Prostate gland (tissue), 2 donors: ENCODE data around the gene DHH. TPM values are rescaled to one million over a fixed set of nuclear protein-coding genes. Genes with fewer than 3 reads are reported as not detected.
A peak's percentile ranks its signal among the peaks of the same experiment; 100 is the strongest.

Experiments
- DNase-seq: peaks from one replicate; pipeline ENCODE4 v3.0.0-alpha.2; 2019; ENCODE audit warnings: low spot score
- H3K27ac ChIP-seq, 2 donors: fragments of 200-600 bp; sonication (generic); 2 replicates each; pipeline ENCODE4 v1.5.1; 2017 to 2019
- H3K27me3 ChIP-seq: fragments of 200-600 bp; sonication (generic); replicated peaks from 2 replicates; pipeline ENCODE4 v1.5.1; 2019; ENCODE audit not compliant: insufficient read depth
- H3K36me3 ChIP-seq, 2 donors: fragments of 200-600 bp; sonication (generic); 1 replicate in 1 of 2; 2 replicates in 1 of 2; pipeline versions ENCODE4 v1.5.1 to v1.8.1; 2017 to 2019
- H3K4me1 ChIP-seq: fragments of 200-600 bp; sonication (generic); replicated peaks from 2 replicates; pipeline ENCODE4 v1.5.1; 2019
- H3K4me3 ChIP-seq, 2 donors: fragments of 200-600 bp; sonication (generic); 2 replicates each; pipeline ENCODE4 v1.5.1; 2017 to 2019
- H3K9me3 ChIP-seq: fragments of 200-600 bp; sonication (generic); 2 replicates; pipeline ENCODE4 v1.5.1; 2017
- CTCF ChIP-seq, 4 experiments: fragments of 200-600 bp in 2 of 4; fragments of 450-650 bp in 2 of 4; sonication (generic) in 2 of 4; IDR thresholded peaks; 1 replicate in 3 of 4; 2 replicates in 1 of 4; pipeline ENCODE4 v1.5.1; 2016 to 2019; ENCODE audit warnings: antibody characterized with exemption in 4 of 4, mild to moderate bottlenecking in 2 of 4, moderate library complexity in 2 of 4
- POLR2A ChIP-seq: fragments of 450-650 bp; IDR thresholded peaks from one replicate; pipeline ENCODE4 v1.6.1; 2016; ENCODE audit warnings: antibody characterized with exemption, mild to moderate bottlenecking
- POLR2AphosphoS5 ChIP-seq: sonication (generic); formaldehyde crosslinking; IDR thresholded peaks from one replicate; pipeline ENCODE4 v1.6.1; 2017; ENCODE audit warnings: antibody characterized with exemption
- WGBS: methylation state at CpG from one replicate; pipeline ENCODE4 v1.1.5; 2018; 5-methylcytosine and 5-hydroxymethylcytosine counted together
- intact Hi-C: fragments of 100-400 bp; cut with DNase I; formaldehyde crosslinking; loops from one replicate; pipeline ENCODE4 v1.14.2; 2022
- total RNA-seq, 2 donors: library from RNA; depleted of rRNA; stranded (reverse); fragments of >200 nt; gene quantifications; one replicate each; pipeline ENCODE4 v1.1.0, GENCODE V29; 2016

The DHH gene
- total RNA-seq, 2 donors from 2014 or later = 0.18 to 114 TPM

- Histone ChIP-seq H3K36me3 (peaks cover 6 to 23% of the 10 kb centered on the region in 2 donors), H3K27ac (no peak overlapping the region)
- no peak for TF ChIP-seq POLR2AphosphoS5
- peak in 3 of 4 experiments; percentile 49 to 62 (median 53) for TF ChIP-seq CTCF (IDR thresholded peaks at IDR 0.05)
Observed at GRCh38 chr12:49098035-49098451, 3.4 kb upstream of the DHH start.

GRCh38 chr12:49097381-49097780, 2.8 kb upstream of the DHH start:
- H3K9me3 ChIP-seq = no peaks in the 10 kb centered on the region

More at GRCh38 chr12:49098035-49098451, 3.4 kb upstream of the DHH start:
- Histone ChIP-seq H3K9me3 (no peaks in the 10 kb centered on the region), H3K27me3 (no peaks in the 10 kb centered on the region), H3K4me1 (no peaks in the 10 kb centered on the region), H3K4me3 (no peak overlapping the region)
- WGBS = 61% methylated on average over 4 of the region's 4 CpGs
- intact Hi-C loops = no loop called here
- no peak for DNase-seq

GRCh38 chr12:49094975-49095365, 369 bp upstream of the DHH start:
- Histone ChIP-seq H3K4me3 (no peak overlapping the region), H3K27ac (no peak overlapping the region), H3K4me1 (peaks cover 2% of the 10 kb centered on the region), H3K9me3 (no peaks in the 10 kb centered on the region), H3K27me3 (peaks cover 21% of the 10 kb centered on the region), H3K36me3 (no peaks in the 10 kb centered on the region)
- no peak for DNase-seq
- WGBS = 55% methylated on average over 2 of the region's 2 CpGs
- intact Hi-C loops = no loop called here
- TF ChIP-seq POLR2A (no peak), POLR2AphosphoS5 (no peak)

More at GRCh38 chr12:49097381-49097780, 2.8 kb upstream of the DHH start:
- Histone ChIP-seq H3K4me1 (no peaks in the 10 kb centered on the region), H3K36me3 (peaks cover 6 to 18% of the 10 kb centered on the region in 2 donors), H3K4me3 (no peak overlapping the region), H3K27me3 (peaks cover 6% of the 10 kb centered on the region), H3K27ac (no peak overlapping the region)
- WGBS = 93% methylated on average over 3 of the region's 3 CpGs
- intact Hi-C loops = no loop called here
- TF ChIP-seq CTCF (IDR thresholded peaks at IDR 0.05) (no peak), POLR2A (no peak), POLR2AphosphoS5 (no peak)
- DNase-seq = no peak

GRCh38 chr12:49093792-49094159, 825 bp downstream of the DHH start:
- TF ChIP-seq POLR2A (no peak), CTCF (IDR thresholded peaks at IDR 0.05) (no peak), POLR2AphosphoS5 (no peak)
- Histone ChIP-seq H3K27me3 (peaks cover 27% of the 10 kb centered on the region), H3K9me3 (no peaks in the 10 kb centered on the region), H3K27ac (no peak overlapping the region), H3K36me3 (no peaks in the 10 kb centered on the region), H3K4me1 (peaks cover 5% of the 10 kb centered on the region), H3K4me3 (no peak overlapping the region)
- 11% methylated on average over 9 of the region's 9 CpGs for WGBS
- intact Hi-C loops = no loop called here
- no peak for DNase-seq

- peaks cover 27% of the 10 kb centered on the region for H3K27me3 ChIP-seq
Observed at GRCh38 chr12:49092816-49093406, 1.7 kb downstream of the DHH start.

More at GRCh38 chr12:49092816-49093406, 1.7 kb downstream of the DHH start:
- Histone ChIP-seq H3K9me3 (no peaks in the 10 kb centered on the region), H3K36me3 (no peaks in the 10 kb centered on the region), H3K4me3 (no peak overlapping the region), H3K4me1 (peaks cover 5% of the 10 kb centered on the region), H3K27ac (no peak overlapping the region)
- DNase-seq = no peak
- intact Hi-C loops = no loop called here
- 53% methylated on average over 4 of the region's 4 CpGs for WGBS
- TF ChIP-seq POLR2AphosphoS5 (no peak), POLR2A (no peak), CTCF (IDR thresholded peaks at IDR 0.05) (no peak)
